H1 (cell line): Measurements from ENCODE around the gene PLAAT2. TPM values are rescaled to one million over a fixed set of nuclear protein-coding genes. Genes with fewer than 3 reads are reported as not detected.
A peak's percentile ranks its signal among the peaks of the same experiment; 100 is the strongest.

Experiments used
- CTCF ChIA-PET: fragments of 300-600 bp; sonication (Branson Sonifier 250); formaldehyde crosslinking; loops from one replicate; lab custom pipeline; 2021; ENCODE audit not compliant: partially characterized antibody; lab: Charles Lee
- POLR2A ChIA-PET: fragments of 300-600 bp; sonication (Branson Sonifier 250); formaldehyde crosslinking; loops from one replicate; lab custom pipeline; 2021; ENCODE audit warnings: inconsistent platforms; ENCODE audit not compliant: partially characterized antibody; lab: Charles Lee
- DNase-seq, 2 experiments: peaks; one replicate each; pipeline versions ENCODE4 v3.0.0 to v3.0.0-alpha.2; 2010 to 2022; ENCODE audit warnings: low spot score in 2 of 2, low read depth in 1 of 2, mixed read lengths in 1 of 2
- FAIRE-seq: peaks from 2 replicates; lab custom pipeline; 2011; peaks lifted over from hg19 to GRCh38; lab: Jason Lieb, UNC
- H2AFZ ChIP-seq: 2 replicates; pipeline ENCODE4 v1.8.1; 2012; ENCODE audit warnings: low read length, inconsistent platforms
- H2AK5ac ChIP-seq: 2 replicates; pipeline ENCODE4 v1.6.1; 2013; ENCODE audit warnings: low read depth, low read length
- H2BK120ac ChIP-seq: replicated peaks from 2 replicates; pipeline ENCODE3; 2013; ENCODE audit warnings: low read depth, low read length, inconsistent platforms
- H2BK12ac ChIP-seq: 2 replicates; pipeline ENCODE4 v1.6.1; 2013; ENCODE audit warnings: low read depth, low read length
- H2BK15ac ChIP-seq: 2 replicates; pipeline ENCODE4 v1.6.1; 2013; ENCODE audit warnings: low read length
- H2BK20ac ChIP-seq: 2 replicates; pipeline ENCODE4 v1.6.1; 2013; ENCODE audit warnings: low read length
- H2BK5ac ChIP-seq: 2 replicates; pipeline ENCODE4 v1.6.1; 2013; ENCODE audit warnings: low read depth, low read length
- H3K14ac ChIP-seq: 2 replicates; pipeline ENCODE4 v1.6.1; 2013; ENCODE audit warnings: inconsistent platforms; ENCODE audit not compliant: insufficient read length
- H3K18ac ChIP-seq: 2 replicates; pipeline ENCODE4 v1.6.1; 2013; ENCODE audit warnings: low read length; ENCODE audit errors: extremely low read depth
- H3K23ac ChIP-seq: 2 replicates; pipeline ENCODE4 v1.6.1; 2013; ENCODE audit warnings: inconsistent platforms; ENCODE audit not compliant: insufficient read length
- H3K23me2 ChIP-seq: 2 replicates; pipeline ENCODE4 v1.6.1; 2013; ENCODE audit warnings: low read depth, low read length
- H3K27ac ChIP-seq: 2 replicates; pipeline ENCODE4 v1.6.1; 2011; ENCODE audit warnings: low read depth, low read length, inconsistent platforms
- H3K27me3 ChIP-seq, 4 experiments: replicated peaks in 1 of 4; 1 replicate in 1 of 4; 2 replicates in 3 of 4; pipeline versions ENCODE4 v1.6.1 to v1.8.1; 2011 to 2013; ENCODE audit warnings: low read length in 3 of 4, mild to moderate bottlenecking in 3 of 4, inconsistent platforms in 2 of 4, mixed read lengths in 2 of 4, moderate library complexity in 1 of 4; ENCODE audit not compliant: control insufficient read depth in 3 of 4, insufficient read depth in 3 of 4; ENCODE audit errors: extremely low read depth in 1 of 4
- H3K36me3 ChIP-seq, 4 experiments: 2 replicates each; pipeline versions ENCODE4 v1.6.1 to v1.8.1; 2011 to 2013; ENCODE audit warnings: mild to moderate bottlenecking in 4 of 4, low read length in 3 of 4, moderate library complexity in 2 of 4, control low read depth in 1 of 4, inconsistent platforms in 1 of 4; ENCODE audit not compliant: insufficient read depth in 4 of 4, control insufficient read depth in 2 of 4
- H3K4ac ChIP-seq: replicated peaks from 2 replicates; pipeline ENCODE3; 2013; ENCODE audit warnings: low read length, low read depth, mixed read lengths, inconsistent platforms; ENCODE audit not compliant: insufficient read length
- H3K4me1 ChIP-seq, 4 experiments: replicated peaks in 1 of 4; 1 replicate in 1 of 4; 2 replicates in 3 of 4; pipeline versions ENCODE4 v1.6.1 to v1.8.1; 2011 to 2013; ENCODE audit warnings: low read length in 3 of 4, inconsistent platforms in 2 of 4, mixed read lengths in 1 of 4; ENCODE audit not compliant: insufficient read depth in 4 of 4, control insufficient read depth in 3 of 4
- H3K4me2 ChIP-seq, 2 experiments: 2 replicates each; pipeline versions ENCODE4 v1.6.1 to v1.8.1; 2011 to 2013; ENCODE audit warnings: low read depth in 2 of 2, low read length in 2 of 2, control low read depth in 1 of 2, inconsistent platforms in 1 of 2, mild to moderate bottlenecking in 1 of 2; ENCODE audit not compliant: insufficient read depth in 1 of 2
- H3K4me3 ChIP-seq, 4 experiments: fragments of 200-600, 300-600 bp in 1 of 4; sonication (generic), shearing (Covaris generic), sonication (Bioruptor Twin) in 1 of 4; 2 replicates each; pipeline versions ENCODE4 v1.5.1 to v1.8.1; 2011 to 2016; ENCODE audit warnings: low read length in 4 of 4, low read depth in 3 of 4, control low read depth in 2 of 4, inconsistent platforms in 2 of 4, mild to moderate bottlenecking in 2 of 4, mixed read lengths in 1 of 4, moderate library complexity in 1 of 4; ENCODE audit not compliant: insufficient read depth in 2 of 4; ENCODE audit errors: extremely low read depth in 1 of 4
- H3K56ac ChIP-seq: replicated peaks from 2 replicates; pipeline ENCODE3; 2013; ENCODE audit warnings: low read depth, mild to moderate bottlenecking, mixed read lengths, low read length, inconsistent platforms; ENCODE audit not compliant: insufficient read length
- H3K79me1 ChIP-seq: 2 replicates; pipeline ENCODE4 v1.6.1; 2013; ENCODE audit warnings: low read depth, low read length, control low read depth
- H3K79me2 ChIP-seq, 2 experiments: 2 replicates each; pipeline versions ENCODE4 v1.6.1 to v1.8.1; 2012 to 2013; ENCODE audit warnings: low read length in 2 of 2, mild to moderate bottlenecking in 2 of 2, inconsistent platforms in 1 of 2; ENCODE audit not compliant: insufficient read depth in 2 of 2, control insufficient read depth in 1 of 2
- H3K9ac ChIP-seq, 4 experiments: replicated peaks in 1 of 4; 1 replicate in 1 of 4; 2 replicates in 3 of 4; pipeline versions ENCODE4 v1.6.1 to v1.8.1; 2011 to 2013; ENCODE audit warnings: low read depth in 3 of 4, low read length in 3 of 4, control low read depth in 2 of 4, mild to moderate bottlenecking in 2 of 4, moderate library complexity in 2 of 4, inconsistent platforms in 1 of 4; ENCODE audit errors: extremely low read depth in 1 of 4
- H3K9me3 ChIP-seq, 2 experiments: 2 replicates each; pipeline versions ENCODE4 v1.6.1 to v1.8.1; 2012 to 2013; ENCODE audit warnings: mild to moderate bottlenecking in 2 of 2, moderate library complexity in 2 of 2, control low read depth in 1 of 2, inconsistent platforms in 1 of 2, low read depth in 1 of 2, low read length in 1 of 2, mixed read lengths in 1 of 2; ENCODE audit not compliant: insufficient read depth in 2 of 2
- H4K20me1 ChIP-seq, 2 experiments: replicated peaks in 1 of 2; 2 replicates each; pipeline versions ENCODE3 to v1.8.1; 2011 to 2013; ENCODE audit warnings: inconsistent platforms in 2 of 2, low read length in 2 of 2, mild to moderate bottlenecking in 1 of 2; ENCODE audit not compliant: insufficient read depth in 2 of 2, control insufficient read depth in 1 of 2
- H4K5ac ChIP-seq: 2 replicates; pipeline ENCODE4 v1.6.1; 2013; ENCODE audit warnings: low read length, low read depth, mixed read lengths, inconsistent platforms; ENCODE audit not compliant: insufficient read length
- H4K8ac ChIP-seq: 2 replicates; pipeline ENCODE4 v1.8.0; 2013; ENCODE audit warnings: mild to moderate bottlenecking, moderate library complexity, low read length, inconsistent platforms; ENCODE audit not compliant: insufficient read depth; ENCODE audit errors: extremely low read depth
- H4K91ac ChIP-seq: replicated peaks from 2 replicates; pipeline ENCODE3; 2013; ENCODE audit warnings: low read length, mixed read lengths, inconsistent platforms; ENCODE audit not compliant: insufficient read length
- ATF2 ChIP-seq: IDR thresholded peaks from 2 replicates; pipeline ENCODE4 v1.6.1; 2012; ENCODE audit warnings: low read length, inconsistent platforms
- CHD1 ChIP-seq: IDR thresholded peaks from 2 replicates; pipeline ENCODE4 v1.6.1; 2012; ENCODE audit warnings: low read depth, low read length, improper control_type of control experiment
- EZH2 ChIP-seq: fragments of 200-600 bp; sonication (generic); IDR thresholded peaks from 2 replicates; pipeline ENCODE4 v1.7.1; 2012; ENCODE audit warnings: low read depth, mild to moderate bottlenecking, moderate library complexity, low read length, inconsistent platforms; ENCODE audit not compliant: severe bottlenecking
- GTF2F1 ChIP-seq: IDR thresholded peaks from 2 replicates; pipeline ENCODE4 v1.6.1; 2012; ENCODE audit warnings: low read depth, low read length, improper control_type of control experiment, borderline replicate concordance
- KDM5A ChIP-seq: fragments of 200-600 bp; IDR thresholded peaks from 2 replicates; pipeline ENCODE4 v1.7.1; 2012; ENCODE audit warnings: mild to moderate bottlenecking, low read length, inconsistent platforms, mixed read lengths
- MAX ChIP-seq: IDR thresholded peaks from 2 replicates; pipeline ENCODE4 v1.6.1; 2012; ENCODE audit warnings: inconsistent platforms
- NRF1 ChIP-seq: IDR thresholded peaks from 2 replicates; pipeline ENCODE4 v1.6.1; 2011; ENCODE audit warnings: mild to moderate bottlenecking, low read depth, low read length, improper control_type of control experiment
- PHF8 ChIP-seq: fragments of 200-600 bp; sonication (generic); conservative IDR thresholded peaks from 2 replicates; pipeline ENCODE4 v1.7.1; 2012; ENCODE audit warnings: low read depth, mild to moderate bottlenecking, inconsistent platforms, low read length, moderate library complexity
- RFX5 ChIP-seq: IDR thresholded peaks from 2 replicates; pipeline ENCODE4 v1.6.1; 2011; ENCODE audit warnings: low read depth, low read length, improper control_type of control experiment, borderline replicate concordance
- WGBS, 2 experiments: shearing (Covaris generic) in 1 of 2; methylation state at CpG; one replicate each; pipeline versions ENCODE4 v1.1.6 to v1.1.7; 2013 to 2015; ENCODE audit warnings: low lambda C conversion rate in 2 of 2, mixed read lengths in 2 of 2, inconsistent platforms in 1 of 2, low coverage in 1 of 2, missing lambda C conversion rate in 1 of 2; ENCODE audit not compliant: insufficient replicate concordance in 2 of 2, insufficient coverage in 1 of 2, insufficient read length in 1 of 2; ENCODE audit errors: extremely low coverage in 1 of 2, missing lambda C conversion rate in 1 of 2; 5-methylcytosine and 5-hydroxymethylcytosine counted together
- polyA plus RNA-seq, 7 experiments: library from polyadenylated mRNA; depleted of rRNA in 3 of 7; stranded (reverse) in 5 of 7; unstranded in 2 of 7; fragments of >200 nt in 5 of 7; fragments of 200-250 nt in 2 of 7; gene quantifications; 1 replicate in 5 of 7; 2 replicates in 1 of 7; 4 replicates in 1 of 7; pipeline versions ENCODE4 v1.2.1 to v1.2.3, GENCODE V29; 2011 to 2013; ENCODE audit warnings: missing spikeins in 2 of 7, mixed read lengths in 2 of 7
- total RNA-seq: library from RNA; stranded (reverse); fragmentation: NEBNext Ultra II Directional; extraction: Animal tissue kit (Norgen Biotek cat#: 25700); gene quantifications from 2 replicates; pipeline ENCODE4 v1.2.1, GENCODE V29; 2021

PLAAT2 gene
- total and polyA plus RNA-seq, 2 of the 8 experiments (the other 6 are each of a cell fraction or from before 2014, with no cell fraction given) = 0.39 TPM; not detected in 1

GRCh38 chr11:63553759-63554158 lies 9.4 kb downstream of the PLAAT2 start:
- H3K14ac ChIP-seq = no peak overlapping the region
- H3K79me2 ChIP-seq = no peaks in the 10 kb centered on the region
- ChIA-PET POLR2A (interaction anchor here (0.6 to 3.5 kb wide), 6 partner anchors 9 to 277 kb away, joined by 3 to 12 read pairs (median 4); partner anchors contain the start of genes PLAAT2 and PLAAT4), CTCF (interaction anchor here (1.2 to 1.7 kb wide), 3 partner anchors 13 to 511 kb away, joined by 3 to 6 read pairs (median 4); no protein-coding TSS in a partner anchor)
- H2BK12ac ChIP-seq = no peak overlapping the region
- DNase-seq = no peak
- no peak overlapping the region for H2BK5ac ChIP-seq
- no peak overlapping the region for H4K8ac ChIP-seq
- H3K18ac ChIP-seq = 0 out of 2 replicates have a peak overlapping the region, but pooled peaks have one; percentile 13
- no peaks in the 10 kb centered on the region; a peak in 1 of 4 replicates for H3K9me3 ChIP-seq
- H3K56ac ChIP-seq = no peak overlapping the region
- H3K23ac ChIP-seq = no peak overlapping the region
- no peak overlapping the region for H3K27ac ChIP-seq
- no peak overlapping the region for H3K9ac ChIP-seq
- H2AFZ ChIP-seq = no peak overlapping the region
- WGBS, 2 experiments = 92% methylated on average over 8 of the region's 8 CpGs; no CpG with 5 or more reads in 1 of the 2 experiments
- H3K4me2 ChIP-seq = no peak overlapping the region
- no peaks in the 10 kb centered on the region for H3K36me3 ChIP-seq
- H3K4me3 ChIP-seq = no peak overlapping the region
- H2BK15ac ChIP-seq = no peak overlapping the region
- no peaks in the 10 kb centered on the region for H3K27me3 ChIP-seq
- H3K4me1 ChIP-seq = peaks cover 0 to 6% (median 2%) of the 10 kb centered on the region in 4 experiments; a peak in 3 of 7 replicates
- H2AK5ac ChIP-seq = no peak overlapping the region
- H2BK20ac ChIP-seq = no peak overlapping the region
- no peak overlapping the region for H3K4ac ChIP-seq
- no peak overlapping the region for H4K91ac ChIP-seq
- no peaks in the 10 kb centered on the region for H3K79me1 ChIP-seq
- H4K20me1 ChIP-seq = no peaks in the 10 kb centered on the region
- H3K23me2 ChIP-seq = no peaks in the 10 kb centered on the region
- no peak overlapping the region for H4K5ac ChIP-seq
- TF ChIP-seq KDM5A (no peak), MAX (no peak), PHF8 (no peak), ATF2 (no peak), EZH2 (no peak), RFX5 (no peak), CHD1 (no peak), GTF2F1 (no peak), NRF1 (no peak)
- no peak for FAIRE-seq
- no peak overlapping the region for H2BK120ac ChIP-seq
